GM23338 (cell line): Measurements from ENCODE around the gene CLN6. TPM values are rescaled to one million over a fixed set of nuclear protein-coding genes. Genes with fewer than 3 reads are reported as not detected.

Experiments used
- ATAC-seq: fragments of 200-7000 bp; cut with Tn5 transposase; 3 replicates; pipeline ENCODE4 v1.9.1; 2020
- DNase-seq: peaks from one replicate; pipeline ENCODE4 v3.0.0-alpha.2; 2015; ENCODE audit warnings: low spot score
- H2AFZ ChIP-seq: fragments of 200-600 bp; sonication (generic); 2 replicates; pipeline ENCODE4 v1.8.0; 2016; ENCODE audit warnings: antibody characterized with exemption, mild to moderate bottlenecking, moderate library complexity
- H3F3A ChIP-seq: fragments of 200-600 bp; sonication (generic); replicated peaks from 2 replicates; pipeline ENCODE4 v1.8.0; 2017; ENCODE audit warnings: antibody characterized with exemption, mixed run types, low read depth
- H3K27ac ChIP-seq: fragments of 200-600 bp; sonication (generic); 2 replicates; pipeline ENCODE4 v1.6.1; 2016; ENCODE audit warnings: low read depth
- H3K27me3 ChIP-seq: fragments of 200-600 bp; sonication (generic); 2 replicates; pipeline ENCODE4 v1.8.0; 2016; ENCODE audit warnings: mild to moderate bottlenecking, mixed run types, moderate library complexity; ENCODE audit not compliant: insufficient read depth
- H3K36me3 ChIP-seq: fragments of 200-600 bp; sonication (generic); 2 replicates; pipeline ENCODE4 v1.8.0; 2016; ENCODE audit warnings: mild to moderate bottlenecking; ENCODE audit not compliant: insufficient read depth
- H3K4me1 ChIP-seq: fragments of 200-600 bp; sonication (generic); 2 replicates; pipeline ENCODE4 v1.8.0; 2016; ENCODE audit warnings: mild to moderate bottlenecking, moderate library complexity; ENCODE audit not compliant: insufficient read depth
- H3K4me2 ChIP-seq: fragments of 200-600 bp; sonication (generic); 2 replicates; pipeline ENCODE4 v1.7.1; 2017; ENCODE audit warnings: mixed run types
- H3K4me3 ChIP-seq: fragments of 200-600 bp; sonication (generic); 2 replicates; pipeline ENCODE4 v1.6.1; 2016; ENCODE audit warnings: mixed run types
- H3K79me2 ChIP-seq: fragments of 200-600 bp; sonication (generic); replicated peaks from 2 replicates; pipeline ENCODE4 v1.8.0; 2017; ENCODE audit warnings: mild to moderate bottlenecking; ENCODE audit not compliant: insufficient read depth
- H3K9me2 ChIP-seq: fragments of 200-600 bp; sonication (generic); 2 replicates; pipeline ENCODE4 v1.8.0; 2017; ENCODE audit not compliant: insufficient read depth
- H4K20me1 ChIP-seq: fragments of 200-600 bp; sonication (generic); replicated peaks from 2 replicates; pipeline ENCODE4 v1.8.0; 2017; ENCODE audit warnings: mild to moderate bottlenecking; ENCODE audit not compliant: insufficient read depth
- H3K27ac Mint-ChIP-seq: 2 replicates; pipeline ENCODE4 v1.8.0; 2020; ENCODE audit warnings: inconsistent platforms, mild to moderate bottlenecking, moderate library complexity, mixed read lengths
- H3K27me3 Mint-ChIP-seq: 3 replicates; pipeline ENCODE4 v1.8.0; 2022; ENCODE audit warnings: low read depth, mild to moderate bottlenecking, moderate library complexity, mixed read lengths, inconsistent platforms; ENCODE audit not compliant: insufficient read depth, poor library complexity
- H3K36me3 Mint-ChIP-seq: 3 replicates; pipeline ENCODE4 v1.8.0; 2021; ENCODE audit warnings: low read depth, mild to moderate bottlenecking, inconsistent platforms, moderate library complexity, mixed read lengths
- H3K4me1 Mint-ChIP-seq: 3 replicates; pipeline ENCODE4 v1.8.0; 2020; ENCODE audit warnings: mild to moderate bottlenecking, inconsistent platforms, mixed read lengths
- H3K4me3 Mint-ChIP-seq: 3 replicates; pipeline ENCODE4 v1.8.0; 2021; ENCODE audit warnings: moderate library complexity, mild to moderate bottlenecking, inconsistent platforms, mixed read lengths
- H3K9me3 Mint-ChIP-seq: 3 replicates; pipeline ENCODE4 v1.8.0; 2020; ENCODE audit warnings: moderate library complexity, mild to moderate bottlenecking, inconsistent platforms, mixed read lengths
- CREB1 ChIP-seq: fragments of 250-450 bp; sonication (Bioruptor Pico); IDR thresholded peaks from 2 replicates; pipeline ENCODE4 v1.5.0; 2020; ENCODE audit warnings: low read depth, mild to moderate bottlenecking, moderate library complexity
- CTCF ChIP-seq, 2 experiments: fragments of 200-600 bp in 1 of 2; sonication (generic) in 1 of 2; conservative IDR thresholded peaks; 2 replicates each; pipeline versions ENCODE4 v1.5.1 to v1.6.1; 2016 to 2017; ENCODE audit warnings: antibody characterized with exemption in 2 of 2, low read depth in 2 of 2, mild to moderate bottlenecking in 2 of 2, moderate library complexity in 1 of 2
- ETS1 ChIP-seq: IDR thresholded peaks from 2 replicates; pipeline ENCODE4 v1.6.1; 2016; ENCODE audit warnings: antibody characterized with exemption
- EZH2 ChIP-seq: fragments of 200-600 bp; sonication (generic); IDR thresholded peaks from one replicate; pipeline ENCODE4 v1.8.0; 2017; ENCODE audit warnings: antibody characterized with exemption, mild to moderate bottlenecking, low read depth; ENCODE audit not compliant: unreplicated experiment
- EZH2phosphoT487 ChIP-seq: fragments of 200-600 bp; sonication (generic); IDR thresholded peaks from one replicate; pipeline ENCODE4 v1.8.1; 2018; ENCODE audit warnings: antibody characterized with exemption; ENCODE audit not compliant: unreplicated experiment
- JUNB ChIP-seq: IDR thresholded peaks from one replicate; pipeline ENCODE4 v1.6.1; 2016; ENCODE audit warnings: antibody characterized with exemption; ENCODE audit not compliant: unreplicated experiment
- NANOG ChIP-seq: IDR thresholded peaks from 2 replicates; pipeline ENCODE4 v1.6.1; 2016; ENCODE audit warnings: antibody characterized with exemption, borderline replicate concordance
- POLR2AphosphoS5 ChIP-seq: IDR thresholded peaks from 2 replicates; pipeline ENCODE4 v1.6.1; 2016; ENCODE audit warnings: antibody characterized with exemption, low read depth
- STAT1 ChIP-seq: IDR thresholded peaks from one replicate; pipeline ENCODE4 v1.6.1; 2016; ENCODE audit warnings: antibody characterized with exemption; ENCODE audit not compliant: unreplicated experiment
- ZNF114 ChIP-seq: fragments of 250-450 bp; sonication (Bioruptor Pico); IDR thresholded peaks from 2 replicates; pipeline ENCODE4 v1.5.0; 2020; ENCODE audit warnings: mild to moderate bottlenecking, moderate library complexity
- ZNF331 ChIP-seq: fragments of 250-450 bp; sonication (Bioruptor Pico); IDR thresholded peaks from 2 replicates; pipeline ENCODE4 v1.5.0; 2020; ENCODE audit warnings: low read depth, mild to moderate bottlenecking, moderate library complexity
- polyA plus RNA-seq: library from polyadenylated mRNA; unstranded; fragments of >200 nt; fragmentation: Nextera tagmentation; extraction: Ambion mirVana; gene quantifications from 2 replicates; pipeline ENCODE4 v1.2.1, GENCODE V29; 2016
- total RNA-seq: library from RNA; depleted of rRNA; stranded (reverse); fragments of >200 nt; shearing (Covaris generic); gene quantifications from 2 replicates; pipeline ENCODE4 v1.2.3, GENCODE V29; 2014
- TF ChIP-seq, protein P1 (sequence below): IDR thresholded peaks from one replicate; pipeline ENCODE4 v1.6.1; 2018; ENCODE audit warnings: antibody characterized with exemption; ENCODE audit not compliant: unreplicated experiment
- TF ChIP-seq, protein P2 (sequence below): fragments of 250-450 bp; sonication (Bioruptor Pico); IDR thresholded peaks from 2 replicates; pipeline ENCODE4 v1.5.0; 2020; ENCODE audit warnings: mild to moderate bottlenecking, moderate library complexity

CLN6 gene
- total and polyA plus RNA-seq, 2 experiments from 2014 or later: 20.7 to 69.5 TPM

DNA sequence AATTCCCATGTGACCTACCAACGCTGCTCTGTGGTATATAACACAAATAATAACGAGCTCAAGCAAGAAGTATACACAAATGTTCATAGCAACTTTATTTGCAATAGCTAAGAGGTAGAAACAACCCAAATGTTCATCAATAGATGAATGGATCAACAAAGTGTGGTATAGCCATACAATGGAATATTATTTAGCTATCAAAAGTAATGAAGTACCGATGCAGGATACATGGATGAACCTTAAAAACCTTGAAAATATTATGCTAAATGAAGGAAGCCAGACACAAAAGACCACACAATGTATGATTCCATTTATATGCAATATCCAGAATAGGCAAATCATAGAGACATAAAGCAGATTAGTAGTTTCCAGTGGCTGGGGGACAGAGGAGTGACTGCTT, 32.5 kb upstream of the CLN6 start:
- TF ChIP-seq EZH2: no peak
- no peak for TF ChIP-seq ZNF331 (CRISPR knock-in tag)
- TF ChIP-seq STAT1: no peak
- TF ChIP-seq, protein P1, sequence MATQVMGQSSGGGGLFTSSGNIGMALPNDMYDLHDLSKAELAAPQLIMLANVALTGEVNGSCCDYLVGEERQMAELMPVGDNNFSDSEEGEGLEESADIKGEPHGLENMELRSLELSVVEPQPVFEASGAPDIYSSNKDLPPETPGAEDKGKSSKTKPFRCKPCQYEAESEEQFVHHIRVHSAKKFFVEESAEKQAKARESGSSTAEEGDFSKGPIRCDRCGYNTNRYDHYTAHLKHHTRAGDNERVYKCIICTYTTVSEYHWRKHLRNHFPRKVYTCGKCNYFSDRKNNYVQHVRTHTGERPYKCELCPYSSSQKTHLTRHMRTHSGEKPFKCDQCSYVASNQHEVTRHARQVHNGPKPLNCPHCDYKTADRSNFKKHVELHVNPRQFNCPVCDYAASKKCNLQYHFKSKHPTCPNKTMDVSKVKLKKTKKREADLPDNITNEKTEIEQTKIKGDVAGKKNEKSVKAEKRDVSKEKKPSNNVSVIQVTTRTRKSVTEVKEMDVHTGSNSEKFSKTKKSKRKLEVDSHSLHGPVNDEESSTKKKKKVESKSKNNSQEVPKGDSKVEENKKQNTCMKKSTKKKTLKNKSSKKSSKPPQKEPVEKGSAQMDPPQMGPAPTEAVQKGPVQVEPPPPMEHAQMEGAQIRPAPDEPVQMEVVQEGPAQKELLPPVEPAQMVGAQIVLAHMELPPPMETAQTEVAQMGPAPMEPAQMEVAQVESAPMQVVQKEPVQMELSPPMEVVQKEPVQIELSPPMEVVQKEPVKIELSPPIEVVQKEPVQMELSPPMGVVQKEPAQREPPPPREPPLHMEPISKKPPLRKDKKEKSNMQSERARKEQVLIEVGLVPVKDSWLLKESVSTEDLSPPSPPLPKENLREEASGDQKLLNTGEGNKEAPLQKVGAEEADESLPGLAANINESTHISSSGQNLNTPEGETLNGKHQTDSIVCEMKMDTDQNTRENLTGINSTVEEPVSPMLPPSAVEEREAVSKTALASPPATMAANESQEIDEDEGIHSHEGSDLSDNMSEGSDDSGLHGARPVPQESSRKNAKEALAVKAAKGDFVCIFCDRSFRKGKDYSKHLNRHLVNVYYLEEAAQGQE: no peak
- no peak for TF ChIP-seq JUNB
- no peak for TF ChIP-seq POLR2AphosphoS5
- TF ChIP-seq, protein P2, sequence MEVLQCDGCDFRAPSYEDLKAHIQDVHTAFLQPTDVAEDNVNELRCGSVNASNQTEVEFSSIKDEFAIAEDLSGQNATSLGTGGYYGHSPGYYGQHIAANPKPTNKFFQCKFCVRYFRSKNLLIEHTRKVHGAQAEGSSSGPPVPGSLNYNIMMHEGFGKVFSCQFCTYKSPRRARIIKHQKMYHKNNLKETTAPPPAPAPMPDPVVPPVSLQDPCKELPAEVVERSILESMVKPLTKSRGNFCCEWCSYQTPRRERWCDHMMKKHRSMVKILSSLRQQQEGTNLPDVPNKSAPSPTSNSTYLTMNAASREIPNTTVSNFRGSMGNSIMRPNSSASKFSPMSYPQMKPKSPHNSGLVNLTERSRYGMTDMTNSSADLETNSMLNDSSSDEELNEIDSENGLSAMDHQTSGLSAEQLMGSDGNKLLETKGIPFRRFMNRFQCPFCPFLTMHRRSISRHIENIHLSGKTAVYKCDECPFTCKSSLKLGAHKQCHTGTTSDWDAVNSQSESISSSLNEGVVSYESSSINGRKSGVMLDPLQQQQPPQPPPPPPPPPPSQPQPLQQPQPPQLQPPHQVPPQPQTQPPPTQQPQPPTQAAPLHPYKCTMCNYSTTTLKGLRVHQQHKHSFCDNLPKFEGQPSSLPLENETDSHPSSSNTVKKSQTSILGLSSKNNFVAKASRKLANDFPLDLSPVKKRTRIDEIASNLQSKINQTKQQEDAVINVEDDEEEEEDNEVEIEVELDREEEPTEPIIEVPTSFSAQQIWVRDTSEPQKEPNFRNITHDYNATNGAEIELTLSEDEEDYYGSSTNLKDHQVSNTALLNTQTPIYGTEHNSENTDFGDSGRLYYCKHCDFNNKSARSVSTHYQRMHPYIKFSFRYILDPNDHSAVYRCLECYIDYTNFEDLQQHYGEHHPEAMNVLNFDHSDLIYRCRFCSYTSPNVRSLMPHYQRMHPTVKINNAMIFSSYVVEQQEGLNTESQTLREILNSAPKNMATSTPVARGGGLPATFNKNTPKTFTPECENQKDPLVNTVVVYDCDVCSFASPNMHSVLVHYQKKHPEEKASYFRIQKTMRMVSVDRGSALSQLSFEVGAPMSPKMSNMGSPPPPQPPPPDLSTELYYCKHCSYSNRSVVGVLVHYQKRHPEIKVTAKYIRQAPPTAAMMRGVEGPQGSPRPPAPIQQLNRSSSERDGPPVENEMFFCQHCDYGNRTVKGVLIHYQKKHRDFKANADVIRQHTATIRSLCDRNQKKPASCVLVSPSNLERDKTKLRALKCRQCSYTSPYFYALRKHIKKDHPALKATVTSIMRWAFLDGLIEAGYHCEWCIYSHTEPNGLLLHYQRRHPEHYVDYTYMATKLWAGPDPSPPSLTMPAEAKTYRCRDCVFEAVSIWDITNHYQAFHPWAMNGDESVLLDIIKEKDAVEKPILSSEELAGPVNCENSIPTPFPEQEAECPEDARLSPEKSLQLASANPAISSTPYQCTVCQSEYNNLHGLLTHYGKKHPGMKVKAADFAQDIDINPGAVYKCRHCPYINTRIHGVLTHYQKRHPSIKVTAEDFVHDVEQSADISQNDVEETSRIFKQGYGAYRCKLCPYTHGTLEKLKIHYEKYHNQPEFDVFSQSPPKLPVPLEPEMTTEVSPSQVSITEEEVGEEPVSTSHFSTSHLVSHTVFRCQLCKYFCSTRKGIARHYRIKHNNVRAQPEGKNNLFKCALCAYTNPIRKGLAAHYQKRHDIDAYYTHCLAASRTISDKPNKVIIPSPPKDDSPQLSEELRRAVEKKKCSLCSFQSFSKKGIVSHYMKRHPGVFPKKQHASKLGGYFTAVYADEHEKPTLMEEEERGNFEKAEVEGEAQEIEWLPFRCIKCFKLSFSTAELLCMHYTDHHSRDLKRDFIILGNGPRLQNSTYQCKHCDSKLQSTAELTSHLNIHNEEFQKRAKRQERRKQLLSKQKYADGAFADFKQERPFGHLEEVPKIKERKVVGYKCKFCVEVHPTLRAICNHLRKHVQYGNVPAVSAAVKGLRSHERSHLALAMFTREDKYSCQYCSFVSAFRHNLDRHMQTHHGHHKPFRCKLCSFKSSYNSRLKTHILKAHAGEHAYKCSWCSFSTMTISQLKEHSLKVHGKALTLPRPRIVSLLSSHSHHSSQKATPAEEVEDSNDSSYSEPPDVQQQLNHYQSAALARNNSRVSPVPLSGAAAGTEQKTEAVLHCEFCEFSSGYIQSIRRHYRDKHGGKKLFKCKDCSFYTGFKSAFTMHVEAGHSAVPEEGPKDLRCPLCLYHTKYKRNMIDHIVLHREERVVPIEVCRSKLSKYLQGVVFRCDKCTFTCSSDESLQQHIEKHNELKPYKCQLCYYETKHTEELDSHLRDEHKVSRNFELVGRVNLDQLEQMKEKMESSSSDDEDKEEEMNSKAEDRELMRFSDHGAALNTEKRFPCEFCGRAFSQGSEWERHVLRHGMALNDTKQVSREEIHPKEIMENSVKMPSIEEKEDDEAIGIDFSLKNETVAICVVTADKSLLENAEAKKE (CRISPR knock-in tag): no peak
- TF ChIP-seq CTCF (conservative IDR thresholded peaks at IDR 0.05; ENCODE audit: low read depth in 2 of 2): no peak
- TF ChIP-seq EZH2phosphoT487: no peak
- TF ChIP-seq ZNF114 (CRISPR knock-in tag): no peak
- no peak for TF ChIP-seq NANOG
- no peak for TF ChIP-seq CREB1 (CRISPR knock-in tag)
- no peak for TF ChIP-seq ETS1
- Histone ChIP-seq H2AFZ (no peak overlapping the region), H3K4me1 (peaks cover 31% of the 10 kb centered on the region), H3K27ac (peak overlapping the region; percentile 64; the same call in 1 of the 2 replicates), H3K79me2 (no peaks in the 10 kb centered on the region), H3K4me2 (no peak overlapping the region), H4K20me1 (no peaks in the 10 kb centered on the region), H3K27me3 (no peaks in the 10 kb centered on the region), H3F3A (no peaks in the 10 kb centered on the region), H3K36me3 (no peaks in the 10 kb centered on the region), H3K9me2 (no peaks in the 10 kb centered on the region), H3K4me3 (no peak overlapping the region)
- ATAC-seq (no peak), DNase-seq (no peak)
- Mint-ChIP-seq H3K9me3 (no peaks in the 10 kb centered on the region), H3K27me3 (no peaks in the 10 kb centered on the region), H3K4me1 (peaks cover 39% of the 10 kb centered on the region), H3K27ac (no peak overlapping the region; the same call in 1 of the 2 replicates), H3K36me3 (no peaks in the 10 kb centered on the region), H3K4me3 (no peak overlapping the region)
